WERI-Rb-1 (cell line): ENCODE data around the gene PLAA.

ENCODE experiments used
- DNase-seq: peaks from one replicate; pipeline ENCODE4 v3.0.0-alpha.2; 2020
- H3K27ac ChIP-seq: fragments of 250-450 bp; sonication (Bioruptor Pico); 2 replicates; pipeline ENCODE4 v1.5.1; 2020; ENCODE audit warnings: mild to moderate bottlenecking, moderate library complexity
- H3K27me3 ChIP-seq: fragments of 250-450 bp; sonication (Bioruptor Pico); 2 replicates; pipeline ENCODE4 v1.5.1; 2021; ENCODE audit warnings: mild to moderate bottlenecking, low read depth, moderate library complexity; ENCODE audit not compliant: insufficient read depth, severe bottlenecking
- H3K36me3 ChIP-seq: fragments of 250-450 bp; sonication (Bioruptor Pico); 2 replicates; pipeline ENCODE4 v1.5.1; 2020; ENCODE audit warnings: mild to moderate bottlenecking, moderate library complexity
- H3K4me3 ChIP-seq: 2 replicates; pipeline ENCODE4 v1.5.1; 2011; ENCODE audit warnings: low read depth, mild to moderate bottlenecking, control low read depth, low read length
- H3K9me3 ChIP-seq: fragments of 250-450 bp; sonication (Bioruptor Pico); 2 replicates; pipeline ENCODE4 v1.5.1; 2021; ENCODE audit warnings: mild to moderate bottlenecking, moderate library complexity; ENCODE audit not compliant: severe bottlenecking
- CTCF ChIP-seq: IDR thresholded peaks from 2 replicates; pipeline ENCODE4 v1.5.1; 2011; ENCODE audit warnings: low read depth, mild to moderate bottlenecking, control low read depth, inconsistent platforms, low read length

PLAA gene

GRCh38 chr9:26946753-26947727, at the start of gene PLAA:
TSS of gene PLAA (minus strand) at chr9:26947242. CDS start at chr9:26947045, 197 bp downstream.
- Histone ChIP-seq H3K27ac (peak within 1 kb of the TSS; percentile 97), H3K27me3 (no peaks in the 10 kb centered on the region), H3K9me3 (no peaks in the 10 kb centered on the region), H3K36me3 (peaks cover 13% of the 10 kb centered on the region), H3K4me3 (peak within 1 kb of the TSS; percentile 90)
- 0 out of 2 replicates have a peak, but pooled peaks have one; percentile 22 for TF ChIP-seq CTCF
- DNase-seq: peak; percentile 88

GRCh38 chr9:26995810-26996209, 48.8 kb upstream of the PLAA start:
- Histone ChIP-seq H3K27ac (no peak overlapping the region), H3K4me3 (no peak overlapping the region), H3K27me3 (no peaks in the 10 kb centered on the region), H3K9me3 (no peaks in the 10 kb centered on the region), H3K36me3 (no peaks in the 10 kb centered on the region)
- no peak for TF ChIP-seq CTCF
- DNase-seq: no peak

GRCh38 chr9:26983340-26983739, 36.3 kb upstream of the PLAA start:
- Histone ChIP-seq H3K27ac (no peak overlapping the region), H3K27me3 (no peaks in the 10 kb centered on the region), H3K9me3 (no peaks in the 10 kb centered on the region), H3K36me3 (peaks cover 10% of the 10 kb centered on the region), H3K4me3 (no peak overlapping the region)
- TF ChIP-seq CTCF: no peak
- DNase-seq: no peak

GRCh38 chr9:26975728-26976707, 29.0 kb upstream of the PLAA start:
- TF ChIP-seq CTCF: peak; percentile 70
- H3K4me3 ChIP-seq: no peak overlapping the region
- DNase-seq: peak; percentile 58
- H3K36me3 ChIP-seq: no peaks in the 10 kb centered on the region
- 0 out of 2 replicates have a peak overlapping the region, but pooled peaks have one; percentile 6 for H3K27ac ChIP-seq
- no peaks in the 10 kb centered on the region for H3K27me3 ChIP-seq
- H3K9me3 ChIP-seq: no peaks in the 10 kb centered on the region

GRCh38 chr9:26974927-26975326, 27.9 kb upstream of the PLAA start:
- H3K27ac ChIP-seq: no peak overlapping the region
- no peak for TF ChIP-seq CTCF

More at GRCh38 chr9:26974927-26975326, 27.9 kb upstream of the PLAA start:
- Histone ChIP-seq H3K27me3 (no peaks in the 10 kb centered on the region), H3K9me3 (no peaks in the 10 kb centered on the region), H3K4me3 (no peak overlapping the region), H3K36me3 (no peaks in the 10 kb centered on the region)
- no peak for DNase-seq
